SK-N-SH treated with all-trans-retinoic acid at 6 μM for 48 hours (cell line): ENCODE measurements around the gene BAG5.

ENCODE experiments used
- ISL1 ChIP-seq: fragments of 250-450 bp; sonication (Bioruptor Pico); IDR thresholded peaks from 2 replicates; pipeline ENCODE4 v2.1.2; 2022; ENCODE audit warnings: mild to moderate bottlenecking, moderate library complexity
- ZFP3 ChIP-seq: fragments of 250-450 bp; sonication (Bioruptor Pico); IDR thresholded peaks from 2 replicates; pipeline ENCODE4 v1.5.0; 2020; ENCODE audit warnings: mild to moderate bottlenecking, moderate library complexity
- ZNF565 ChIP-seq: fragments of 450-650 bp; formaldehyde crosslinking; conservative IDR thresholded peaks from 2 replicates; pipeline ENCODE4 v1.5.0; 2020; ENCODE audit warnings: low read depth, mild to moderate bottlenecking, moderate library complexity

- TF ChIP-seq ZNF565 (CRISPR knock-in tag) (no peak), ISL1 (CRISPR knock-in tag) (no peak), ZFP3 (CRISPR knock-in tag) (no peak)
These were observed 27.2 kb downstream of the BAG5 start for GRCh38 chr14:103535081-103535890.
